LNCAP (cell line): ENCODE results near the gene ZNF644.

ENCODE experiments used
- CTCF ChIP-seq: fragments of 450-650 bp; IDR thresholded peaks from 2 replicates; pipeline ENCODE4 v1.5.1; 2017; ENCODE audit warnings: mild to moderate bottlenecking

ZNF644 gene

GRCh38 chr1:91026777-91027176 lies 4.9 kb upstream of the ZNF644 start:
- peak; percentile 24; the same call in 1 of the 2 replicates for TF ChIP-seq CTCF

DNA sequence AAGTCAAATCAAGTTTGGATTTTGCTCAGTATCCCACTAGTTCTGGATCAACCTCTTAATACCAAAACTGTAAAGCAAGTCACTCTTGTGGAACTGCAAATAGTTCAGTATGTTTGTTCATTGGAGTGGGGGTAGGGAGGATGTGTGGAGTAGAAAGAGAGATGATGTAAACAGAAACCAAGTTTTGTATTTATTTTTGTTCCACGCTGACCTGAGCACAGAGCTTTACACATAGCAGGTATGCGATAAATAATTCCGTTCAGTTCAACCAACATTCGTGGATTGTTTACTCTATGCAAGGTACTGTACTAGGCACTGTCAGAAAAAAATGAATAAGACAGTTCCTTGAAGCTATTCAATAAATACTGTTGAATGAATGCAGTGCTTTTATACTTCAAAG lies 4.5 kb upstream of the ZNF644 start:
- TF ChIP-seq CTCF = no peak

DNA sequence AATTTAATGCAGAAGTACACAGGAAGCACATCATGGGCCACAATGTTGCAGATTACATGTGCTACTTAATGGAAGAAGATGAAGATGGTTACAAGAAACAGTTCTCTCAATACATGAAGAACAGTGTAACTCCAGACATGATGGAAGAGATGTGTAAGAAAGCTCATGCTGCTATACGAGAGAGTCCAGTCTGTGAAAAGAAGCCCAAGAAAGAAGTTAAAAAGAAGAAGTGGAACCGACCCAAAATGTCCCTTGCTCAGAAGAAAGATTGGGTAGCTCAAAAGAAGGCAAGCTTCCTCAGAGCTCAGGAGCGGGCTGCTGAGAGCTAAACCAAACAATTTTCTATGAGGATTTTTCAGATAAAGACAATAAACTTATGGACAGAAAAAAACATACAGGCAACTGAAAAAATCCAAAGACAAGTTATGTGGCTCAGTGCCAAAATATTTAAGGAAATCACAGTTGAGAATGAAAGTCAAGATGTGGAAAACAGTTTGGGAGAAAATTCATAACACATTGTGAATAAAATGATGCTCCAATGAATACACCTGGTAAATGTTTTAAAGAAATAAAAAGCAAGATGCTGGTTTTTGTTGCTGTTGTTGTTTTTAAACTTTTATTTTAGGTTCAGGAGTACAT lies 2.8 kb upstream of the ZNF644 start:
- no peak for TF ChIP-seq CTCF

DNA sequence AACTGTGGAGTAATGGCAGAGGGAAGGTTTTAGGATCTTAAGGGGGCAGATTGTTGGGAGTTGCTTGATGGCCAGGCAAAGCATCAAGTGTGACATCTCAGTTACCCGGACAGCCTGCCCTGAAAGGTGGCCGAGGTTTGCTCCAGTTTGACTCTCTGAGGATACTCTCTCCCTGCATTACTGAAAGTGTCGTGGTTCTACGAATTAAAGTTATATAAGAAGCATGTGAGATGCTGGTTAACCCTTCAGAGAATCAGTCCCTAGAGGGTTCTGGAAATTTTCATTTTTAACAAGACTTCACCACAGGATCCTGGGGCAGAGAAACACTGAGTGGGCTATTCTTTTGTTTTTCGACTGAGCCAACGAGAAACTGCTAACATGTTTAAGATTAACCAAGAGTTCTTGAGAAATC lies 689 bp upstream of the ZNF644 start:
- no peak for TF ChIP-seq CTCF

DNA sequence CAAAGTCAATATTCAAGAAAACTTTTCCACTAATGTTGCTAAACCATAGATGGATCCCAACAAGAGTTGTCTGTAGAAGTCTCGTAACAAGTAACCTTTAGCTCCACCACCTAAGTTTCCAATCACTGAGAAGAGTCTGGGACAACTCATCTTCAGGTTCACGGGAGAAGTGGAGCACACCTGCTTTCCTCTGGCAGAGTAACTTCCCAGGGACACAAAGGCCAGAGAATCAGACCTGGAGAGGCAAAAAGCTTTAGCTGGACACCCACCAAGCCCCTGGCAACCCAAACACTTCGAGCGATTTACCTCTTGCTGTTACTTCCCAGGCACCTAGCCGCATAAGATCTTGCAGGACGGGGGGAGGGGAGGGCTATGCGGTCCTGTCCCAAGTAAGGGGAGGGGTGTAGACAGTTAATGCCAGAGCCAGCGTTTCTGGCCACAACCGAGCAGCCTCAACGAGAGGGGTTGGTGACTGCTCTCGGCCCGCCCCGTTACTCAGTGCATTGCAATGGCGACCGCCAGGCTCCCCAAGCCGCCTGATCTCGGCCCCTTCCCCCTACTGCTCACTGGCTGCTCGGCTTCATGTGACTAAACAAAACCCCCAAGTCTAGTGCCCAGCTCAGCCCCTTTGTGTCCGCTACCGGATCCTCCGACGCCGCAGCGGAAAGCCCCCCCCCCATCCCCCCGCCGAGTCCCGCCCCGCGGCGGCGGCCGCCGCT lies 709 bp downstream of the ZNF644 start:
- TF ChIP-seq CTCF = no peak

GRCh38 chr1:91020486-91020885 lies 1.3 kb downstream of the ZNF644 start:
- TF ChIP-seq CTCF = no peak

- peak; percentile 33; the same call in 1 of the 2 replicates for TF ChIP-seq CTCF
These were observed 3.8 kb downstream of the ZNF644 start for GRCh38 chr1:91018006-91018405.
